Stromal cell of bone marrow (primary cell): Measurements from ENCODE around the gene HINT2.

Source experiments
- DNase-seq: peaks from one replicate; pipeline ENCODE4 v3.0.0-alpha.2; 2012; ENCODE audit warnings: low read depth

The HINT2 gene

DNA sequence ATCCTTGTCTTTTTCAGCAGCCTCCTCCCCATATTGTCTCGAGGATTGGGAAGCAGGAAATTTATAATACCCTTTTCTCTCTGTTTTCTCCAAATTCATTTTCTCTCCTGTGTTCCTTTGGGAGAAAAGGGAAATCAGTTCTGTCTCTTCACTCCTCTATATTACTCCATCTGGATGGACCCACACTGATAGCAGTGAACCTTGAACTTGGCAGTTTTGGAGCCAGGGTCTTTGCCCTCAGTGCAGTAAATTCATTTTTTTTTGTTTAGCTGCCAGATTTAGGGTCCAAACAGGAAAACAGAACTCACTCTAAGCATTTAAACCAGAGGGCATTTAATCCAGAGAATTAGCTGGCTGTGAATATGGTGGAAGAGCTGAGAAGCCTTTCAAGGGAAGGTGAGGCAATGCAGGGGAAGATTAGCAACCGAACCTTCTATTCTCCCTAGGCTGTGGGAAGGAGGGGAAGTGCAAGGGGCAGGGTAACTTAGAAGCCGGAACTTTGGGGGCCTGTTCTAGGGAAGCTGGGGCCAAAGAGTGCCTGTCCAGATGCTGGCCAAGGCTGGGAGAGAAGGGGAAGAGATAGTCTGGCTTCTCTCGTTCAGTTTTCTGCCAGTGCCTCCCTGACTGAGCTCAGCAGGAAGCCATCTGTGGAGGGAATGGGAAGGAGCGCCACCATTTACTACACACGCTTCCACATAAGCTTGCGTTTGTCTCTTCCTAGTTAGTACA, 39.8 kb downstream of the HINT2 start:
- no peak for DNase-seq

DNA sequence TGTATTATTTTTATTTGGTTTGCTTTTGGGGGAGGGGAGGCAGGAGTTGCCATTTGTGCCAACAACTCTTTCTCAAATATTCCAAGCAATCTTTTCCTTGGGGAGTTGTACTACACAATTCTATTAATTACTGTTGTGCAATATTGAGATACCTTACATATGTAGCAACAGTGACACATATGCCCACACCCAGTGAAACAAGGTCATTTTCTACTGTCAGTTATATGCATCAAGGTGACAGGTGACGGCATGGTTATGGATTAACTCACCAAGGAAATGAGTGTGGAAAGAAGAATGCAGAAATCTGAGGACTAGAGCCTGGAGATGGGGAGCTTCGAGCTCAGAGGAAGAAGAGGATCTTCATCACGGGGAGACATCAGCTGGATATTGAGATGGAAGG, 42.9 kb downstream of the HINT2 start:
- no peak for DNase-seq

DNA sequence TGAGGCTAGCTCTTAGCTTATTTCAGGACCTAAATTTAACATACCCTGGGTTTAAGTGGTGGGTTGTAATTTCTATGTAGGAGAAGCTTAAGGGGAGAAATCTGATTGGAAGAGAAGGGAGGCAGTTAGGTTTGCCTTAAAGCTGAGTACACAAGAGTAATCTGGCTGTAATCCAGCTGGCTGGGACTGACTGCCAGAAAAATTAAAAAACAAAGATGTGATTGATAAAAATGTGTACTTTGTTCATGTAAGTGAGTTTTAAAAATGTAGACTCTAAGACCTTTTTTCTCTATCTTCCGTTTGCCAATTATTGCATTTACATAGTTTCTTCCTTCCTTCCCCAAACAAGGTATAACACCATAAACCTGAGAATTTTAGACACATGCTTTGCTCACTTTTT, 43.3 kb downstream of the HINT2 start:
- DNase-seq, result no peak

DNA sequence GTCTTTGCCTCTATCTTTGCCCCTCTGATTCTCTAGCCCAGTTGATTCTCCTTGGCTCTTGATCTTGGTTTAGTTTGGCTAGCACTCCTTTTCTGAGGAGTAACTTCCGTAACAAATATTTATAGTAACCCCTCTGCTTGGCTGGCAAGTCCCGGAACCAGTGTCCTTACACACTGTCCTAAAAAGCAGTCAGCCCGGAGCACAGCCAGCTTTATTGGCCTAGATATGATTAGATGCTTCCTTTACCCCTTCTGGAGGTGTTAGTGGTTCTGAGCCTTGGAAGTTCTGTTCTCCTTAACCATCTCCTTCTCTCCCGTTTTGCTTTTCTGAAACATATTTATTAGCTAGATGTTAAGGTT, 43.8 kb downstream of the HINT2 start:
- DNase-seq, result no peak

DNA sequence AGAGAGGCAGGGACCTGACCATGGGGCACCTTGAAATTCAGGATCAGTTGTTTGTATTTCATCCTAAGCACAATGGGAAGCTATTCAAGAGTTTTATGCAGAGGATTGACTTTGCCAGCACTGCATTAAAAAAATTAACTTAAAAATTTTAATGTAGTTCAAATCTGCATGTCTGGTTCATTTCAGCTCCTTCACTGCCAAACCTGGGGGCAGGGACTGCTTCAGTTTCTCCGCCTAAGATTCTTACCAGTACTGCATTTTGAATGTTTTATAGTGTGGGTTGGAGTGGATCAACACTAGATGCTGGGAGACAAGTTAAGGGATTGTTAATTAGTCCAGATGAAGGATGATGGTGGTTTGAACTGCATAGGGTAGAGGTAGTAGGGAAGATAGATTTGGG, 45.1 kb downstream of the HINT2 start:
- DNase-seq, result no peak

DNA sequence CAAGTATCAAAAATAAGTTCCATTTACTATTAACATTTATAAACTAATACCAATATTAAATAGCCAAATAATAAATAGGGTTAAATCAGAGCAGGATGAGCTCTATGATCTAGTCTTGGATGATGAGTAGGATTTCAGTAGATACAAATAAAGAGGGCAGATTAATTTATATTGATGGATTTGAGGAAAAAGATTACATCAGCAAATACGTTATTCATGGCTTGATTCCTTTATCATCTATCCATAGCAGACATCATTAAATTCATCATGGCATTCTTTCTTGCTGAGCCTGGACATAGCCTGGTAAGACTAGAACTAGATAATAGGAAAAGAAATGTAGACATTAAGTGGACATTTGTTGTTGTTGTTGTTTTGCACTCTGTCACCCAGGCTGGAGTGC, 47.4 kb downstream of the HINT2 start:
- DNase-seq, result no peak

DNA sequence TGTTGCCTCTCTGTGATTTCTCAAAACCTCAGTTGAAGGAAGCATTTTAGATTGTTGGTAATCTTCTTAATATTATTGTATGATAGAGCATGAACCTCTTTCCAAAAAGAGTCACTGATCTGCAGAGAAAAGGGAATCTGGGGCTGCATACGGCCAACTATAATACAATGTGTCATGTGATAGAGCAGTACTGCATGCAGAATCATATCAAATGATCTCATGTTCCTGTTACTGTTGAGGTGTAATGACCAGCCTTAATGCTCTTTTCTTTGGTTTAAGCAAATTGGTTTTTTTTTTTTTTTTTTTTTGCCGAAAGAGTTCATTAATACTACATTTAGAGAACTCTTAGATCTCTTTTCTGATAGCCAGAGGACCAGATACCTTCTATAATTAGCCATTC, 47.8 kb downstream of the HINT2 start:
- DNase-seq, result no peak

DNA sequence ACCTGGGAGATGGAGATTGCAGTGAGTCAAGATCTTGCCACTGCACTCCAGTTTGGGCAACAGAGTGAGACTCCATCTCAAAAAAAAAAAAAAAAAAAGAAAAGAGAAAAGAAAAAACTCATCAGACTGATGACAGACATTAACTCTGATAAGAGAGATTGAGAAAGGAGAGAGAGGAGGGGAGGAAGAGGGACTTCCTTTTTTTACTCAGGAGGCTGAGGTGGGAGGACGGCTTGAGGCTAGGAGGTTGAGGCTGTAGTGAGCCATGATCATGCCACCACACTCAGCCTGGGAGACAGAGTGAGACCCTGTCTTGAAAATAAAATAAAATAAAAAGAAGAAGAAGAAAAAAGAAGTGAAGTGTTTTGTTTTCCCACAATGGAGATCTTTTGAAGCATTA, 51.0 kb downstream of the HINT2 start:
- DNase-seq, result no peak

DNA sequence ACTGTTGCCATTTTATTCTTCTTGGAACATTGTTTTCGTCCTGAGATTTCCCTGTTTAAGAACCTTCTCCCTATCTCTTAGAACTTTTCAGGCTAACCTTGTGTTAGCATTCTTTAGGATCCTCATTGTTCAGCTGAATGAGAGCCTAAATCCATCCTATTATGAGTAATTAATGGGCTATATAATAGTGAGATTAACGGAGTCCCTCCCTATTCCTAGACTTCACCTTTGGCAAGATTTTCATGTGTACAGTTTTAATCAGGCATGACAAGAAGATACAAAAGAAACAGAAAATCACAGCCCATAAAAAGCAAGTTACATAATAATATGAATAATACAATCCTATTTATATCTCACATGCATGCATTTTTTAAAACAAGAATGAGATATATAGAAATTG, 51.7 kb downstream of the HINT2 start:
- DNase-seq, result no peak
